ENCODE data around the gene KCNH1.
"Not testable (repeated sequence)": the region's sequence is repeated elsewhere in the genome, so short reads cannot be mapped to it uniquely, and the experiment has no call there.

The KCNH1 gene

DNA sequence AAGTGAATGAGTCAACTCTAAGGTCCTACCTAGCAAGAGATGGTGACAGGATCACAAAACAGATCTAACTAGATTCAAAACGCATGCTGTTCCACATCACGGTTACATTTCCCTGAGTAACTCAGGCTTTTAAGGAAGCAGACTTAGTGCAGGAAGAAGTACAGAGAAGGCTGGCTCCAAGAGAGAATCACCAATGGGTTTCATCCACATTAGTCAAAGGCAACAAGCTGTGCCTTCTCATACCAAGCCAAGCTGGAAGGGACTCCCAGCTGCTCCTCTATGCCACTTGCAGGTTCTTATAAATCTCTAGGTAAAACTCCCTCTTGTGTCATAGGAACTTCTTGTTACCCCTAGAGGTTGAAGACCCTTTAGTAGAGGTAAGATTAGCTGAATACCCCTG lies 109.0 kb downstream of the KCNH1 start:
- TF ChIP-seq, protein P1, sequence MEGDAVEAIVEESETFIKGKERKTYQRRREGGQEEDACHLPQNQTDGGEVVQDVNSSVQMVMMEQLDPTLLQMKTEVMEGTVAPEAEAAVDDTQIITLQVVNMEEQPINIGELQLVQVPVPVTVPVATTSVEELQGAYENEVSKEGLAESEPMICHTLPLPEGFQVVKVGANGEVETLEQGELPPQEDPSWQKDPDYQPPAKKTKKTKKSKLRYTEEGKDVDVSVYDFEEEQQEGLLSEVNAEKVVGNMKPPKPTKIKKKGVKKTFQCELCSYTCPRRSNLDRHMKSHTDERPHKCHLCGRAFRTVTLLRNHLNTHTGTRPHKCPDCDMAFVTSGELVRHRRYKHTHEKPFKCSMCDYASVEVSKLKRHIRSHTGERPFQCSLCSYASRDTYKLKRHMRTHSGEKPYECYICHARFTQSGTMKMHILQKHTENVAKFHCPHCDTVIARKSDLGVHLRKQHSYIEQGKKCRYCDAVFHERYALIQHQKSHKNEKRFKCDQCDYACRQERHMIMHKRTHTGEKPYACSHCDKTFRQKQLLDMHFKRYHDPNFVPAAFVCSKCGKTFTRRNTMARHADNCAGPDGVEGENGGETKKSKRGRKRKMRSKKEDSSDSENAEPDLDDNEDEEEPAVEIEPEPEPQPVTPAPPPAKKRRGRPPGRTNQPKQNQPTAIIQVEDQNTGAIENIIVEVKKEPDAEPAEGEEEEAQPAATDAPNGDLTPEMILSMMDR (IDR thresholded peaks at IDR 0.05; ENCODE audit: extremely low read depth, missing control alignments), result no peak
- no peak for DNase-seq (ENCODE audit: low spot score)

DNA sequence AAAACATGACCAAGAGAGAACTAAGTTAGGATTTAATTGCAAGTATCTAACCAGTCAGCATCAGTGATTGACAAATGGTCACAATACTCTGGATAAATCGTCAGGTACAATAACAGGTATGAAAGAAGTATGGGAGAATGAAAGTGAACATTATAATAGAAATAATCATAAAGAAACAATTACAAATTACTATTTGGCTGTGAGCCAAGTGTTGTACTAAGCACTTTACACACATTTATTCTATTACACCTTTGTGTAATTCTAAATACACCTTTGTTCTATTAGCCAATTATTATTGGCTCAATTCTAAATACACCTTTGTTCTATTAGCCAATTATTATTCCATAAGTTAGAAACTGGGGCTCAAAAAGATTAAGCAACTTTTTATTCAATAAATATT lies 114.7 kb downstream of the KCNH1 start:
- TF ChIP-seq, protein P1 (IDR thresholded peaks at IDR 0.05; ENCODE audit: extremely low read depth, missing control alignments), result no peak
- DNase-seq (ENCODE audit: low spot score), result no peak

DNA sequence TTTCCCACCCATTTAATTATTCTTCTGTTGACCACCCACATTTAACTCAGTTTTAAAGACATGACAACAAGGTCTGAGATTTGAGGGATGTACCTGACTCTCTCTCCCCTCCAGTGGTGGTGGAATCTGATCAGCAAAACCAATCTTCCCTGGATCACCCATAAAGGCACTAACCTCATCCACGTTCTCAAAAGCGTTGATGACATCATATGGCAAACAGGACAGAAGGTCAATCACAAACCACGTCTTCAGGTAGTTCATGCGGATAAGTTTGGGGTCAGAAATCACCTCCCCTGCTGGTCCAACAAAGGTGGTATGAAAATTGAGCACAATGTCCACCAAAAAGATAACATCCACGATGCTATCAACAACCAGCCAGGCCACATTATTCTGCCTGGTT lies 115.3 kb downstream of the KCNH1 start:
- TF ChIP-seq, protein P1 (IDR thresholded peaks at IDR 0.05; ENCODE audit: extremely low read depth, missing control alignments), result no peak
- DNase-seq (ENCODE audit: low spot score), result no peak

DNA sequence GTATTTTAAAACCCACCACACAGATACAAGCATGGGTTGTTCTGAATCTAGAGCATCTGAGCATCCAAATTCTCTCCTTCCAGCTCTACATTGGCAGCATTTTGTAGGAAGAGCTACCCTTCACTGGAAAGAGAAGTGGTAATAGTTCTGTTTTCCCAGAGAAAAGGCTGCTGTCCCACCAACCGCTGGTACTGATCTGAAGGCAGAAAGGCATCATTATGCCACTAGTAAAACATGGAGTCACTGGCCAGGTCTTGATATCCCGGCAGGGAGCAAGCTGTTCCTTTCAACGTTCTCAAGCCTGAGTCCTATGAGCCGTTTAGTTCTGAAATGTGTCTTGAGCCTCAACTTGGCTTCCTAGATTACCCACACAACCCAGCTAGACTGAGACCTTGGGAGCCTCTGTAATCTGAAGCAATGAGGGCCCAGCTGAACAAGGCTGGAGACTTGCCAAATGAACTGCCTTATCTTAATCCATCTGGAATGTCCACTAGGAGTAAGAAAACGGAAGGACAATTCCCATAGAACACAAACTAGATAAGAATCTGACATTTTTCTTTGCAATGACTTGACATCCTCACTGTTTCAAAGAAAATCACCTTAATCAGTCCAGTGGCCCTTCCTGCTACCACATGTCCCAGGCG lies 116.8 kb downstream of the KCNH1 start:
- DNase-seq (ENCODE audit: low spot score), result no peak
- TF ChIP-seq, protein P1 (IDR thresholded peaks at IDR 0.05; ENCODE audit: extremely low read depth, missing control alignments), result no peak

DNA sequence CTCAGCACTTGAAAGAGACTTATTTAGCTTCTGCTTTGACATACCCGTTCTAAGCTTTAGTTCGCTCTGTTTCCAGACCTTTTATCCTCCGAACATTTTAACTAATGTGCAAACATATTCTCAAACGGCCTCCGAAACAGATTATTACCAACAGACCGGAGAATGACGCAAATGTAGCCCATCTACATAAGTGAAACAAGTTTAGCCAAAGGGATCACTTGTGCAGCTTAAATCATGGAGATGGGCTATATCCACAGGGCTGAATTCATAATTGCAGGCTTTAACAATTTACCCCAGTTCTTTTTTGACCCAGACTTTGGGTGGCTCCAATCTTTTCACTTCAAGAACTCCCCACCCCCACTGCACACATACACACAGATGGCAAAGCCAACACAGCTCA lies 119.7 kb downstream of the KCNH1 start:
- no peak for DNase-seq (ENCODE audit: low spot score)
- TF ChIP-seq, protein P1 (IDR thresholded peaks at IDR 0.05; ENCODE audit: extremely low read depth, missing control alignments), result no peak

DNA sequence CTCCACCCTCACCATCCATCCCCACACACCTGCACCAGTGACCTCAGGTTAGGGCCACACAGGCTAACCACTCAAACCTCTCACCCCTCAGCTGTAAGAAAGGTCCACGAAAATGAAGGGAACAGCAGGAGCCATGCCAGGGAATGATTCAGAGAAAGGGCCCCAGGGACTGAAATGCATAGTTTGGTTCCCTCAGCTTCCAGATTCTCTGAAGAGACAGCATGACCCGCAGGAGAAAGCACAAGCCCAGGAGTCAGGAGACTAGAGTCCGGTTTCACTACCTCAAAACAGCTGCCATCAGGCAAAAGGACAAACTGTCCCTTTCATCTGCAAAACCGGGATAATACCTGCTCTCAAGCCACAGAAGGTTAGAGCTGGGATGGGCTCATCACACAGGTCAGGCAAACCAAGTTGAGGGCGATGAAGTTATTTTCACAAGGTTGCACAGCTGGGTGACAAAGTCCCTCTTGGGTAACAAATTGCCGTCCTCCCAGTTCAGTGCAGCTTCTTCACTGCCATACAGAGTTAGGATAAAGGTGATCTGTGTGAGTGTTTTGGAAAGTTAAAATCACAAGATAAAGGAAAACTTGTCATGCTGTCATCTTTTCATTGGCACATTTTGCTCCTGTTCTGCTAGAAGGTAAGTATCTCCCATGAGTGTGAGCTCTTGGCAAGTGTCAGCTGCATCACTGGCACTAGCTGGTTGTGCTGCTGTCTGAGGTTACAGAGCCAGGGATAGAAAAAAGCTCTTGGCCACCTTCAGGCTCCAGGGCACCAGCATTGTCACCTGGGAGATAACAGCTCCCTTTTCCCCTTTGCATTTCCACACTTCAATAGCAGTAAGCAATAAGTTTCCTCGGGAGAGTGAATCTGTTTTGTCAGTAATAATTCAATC lies 120.4 kb downstream of the KCNH1 start:
- no peak for DNase-seq (ENCODE audit: low spot score)
- TF ChIP-seq, protein P1 (IDR thresholded peaks at IDR 0.05; ENCODE audit: extremely low read depth, missing control alignments), result no peak

DNA sequence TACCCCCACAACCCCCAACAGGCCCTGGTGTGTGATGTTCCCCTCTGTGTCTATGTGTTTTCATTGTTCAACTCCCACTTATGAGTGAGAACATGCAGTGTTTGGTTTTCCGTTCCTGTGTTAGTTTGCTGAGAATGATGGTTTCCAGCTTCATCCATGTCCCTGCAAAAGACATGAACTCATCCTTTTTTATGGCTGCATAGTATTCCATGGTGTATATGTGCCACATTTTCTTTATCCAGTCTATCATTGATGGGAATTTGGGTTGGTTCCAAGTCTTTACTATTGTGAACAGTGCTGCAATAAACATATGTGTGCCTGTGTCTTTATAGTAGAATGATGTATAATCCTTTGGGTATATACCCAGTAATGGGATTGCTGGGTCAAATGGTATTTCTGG lies 122.8 kb downstream of the KCNH1 start:
- DNase-seq (ENCODE audit: low spot score), result not testable (repeated sequence)
